Endothelial cell of umbilical vein (primary cell): ENCODE results near the gene CDKL5. TPM values are rescaled to one million over a fixed set of nuclear protein-coding genes. Genes with fewer than 3 reads are reported as not detected.

Experiments
- BruUV-seq: library from RNA; stranded (reverse); fragments of 400-500 nt; replicated peaks from 2 replicates; lab custom pipeline; 2021; lab: Mats Ljungman, UMichigan
- CTCF ChIA-PET: fragments of 300-600, 350-600 bp; sonication (Branson Sonifier 250); formaldehyde crosslinking; loops from one replicate; lab custom pipeline; 2021; ENCODE audit warnings: antibody characterized with exemption, inconsistent platforms; lab: Charles Lee
- POLR2A ChIA-PET: fragments of 300-600, 350-600 bp; sonication (Branson Sonifier 250); formaldehyde crosslinking; loops from one replicate; lab custom pipeline; 2021; ENCODE audit warnings: antibody characterized with exemption, inconsistent platforms; lab: Charles Lee
- DNase-seq: peaks from one replicate; pipeline ENCODE4 v3.0.0-alpha.2; 2011; ENCODE audit warnings: low read depth, low spot score
- FAIRE-seq: peaks from 2 replicates; lab custom pipeline; 2011; peaks lifted over from hg19 to GRCh38; lab: Jason Lieb, UNC
- H2AFZ ChIP-seq: 2 replicates; pipeline ENCODE4 v1.6.0; 2012; ENCODE audit warnings: low read depth, low read length, control low read depth, inconsistent platforms
- H3K27ac ChIP-seq: 2 replicates; pipeline ENCODE4 v1.5.1; 2011; ENCODE audit warnings: low read depth, mild to moderate bottlenecking, control low read depth, low read length, moderate library complexity; ENCODE audit not compliant: insufficient read depth
- H3K27me3 ChIP-seq, 2 experiments: 2 replicates each; pipeline versions ENCODE4 v1.6.0 to v1.6.1; 2011; ENCODE audit warnings: low read length in 2 of 2, mixed read lengths in 1 of 2; ENCODE audit not compliant: control insufficient read depth in 2 of 2, insufficient read depth in 2 of 2
- H3K36me3 ChIP-seq, 2 experiments: 2 replicates in 1 of 2; 3 replicates in 1 of 2; pipeline ENCODE4 v1.5.1; 2011; ENCODE audit warnings: low read length in 2 of 2, mild to moderate bottlenecking in 1 of 2, moderate library complexity in 1 of 2; ENCODE audit not compliant: control insufficient read depth in 2 of 2, insufficient read depth in 2 of 2; ENCODE audit errors: extremely low read depth in 1 of 2
- H3K4me1 ChIP-seq: 3 replicates; pipeline ENCODE4 v1.5.1; 2011; ENCODE audit warnings: mild to moderate bottlenecking, low read length; ENCODE audit not compliant: control insufficient read depth, insufficient read depth; ENCODE audit errors: extremely low read depth
- H3K4me2 ChIP-seq: 2 replicates; pipeline ENCODE4 v1.6.1; 2011; ENCODE audit warnings: low read length, control low read depth, mixed read lengths; ENCODE audit not compliant: insufficient read depth
- H3K4me3 ChIP-seq, 3 experiments: fragments of 200-600 bp in 1 of 3; sonication (generic), shearing (Covaris generic) in 1 of 3; replicated peaks in 1 of 3; 2 replicates each; pipeline ENCODE4 v1.5.1; 2011 to 2016; ENCODE audit warnings: control low read depth in 3 of 3, low read length in 3 of 3, mild to moderate bottlenecking in 2 of 3, inconsistent platforms in 1 of 3, low read depth in 1 of 3, moderate library complexity in 1 of 3; ENCODE audit not compliant: insufficient read depth in 1 of 3
- H3K79me2 ChIP-seq: 2 replicates; pipeline ENCODE4 v1.6.0; 2012; ENCODE audit warnings: low read length, inconsistent platforms; ENCODE audit not compliant: control insufficient read depth, insufficient read depth
- H3K9ac ChIP-seq: replicated peaks from 2 replicates; pipeline ENCODE3; 2011; ENCODE audit warnings: low read length, control low read depth; ENCODE audit not compliant: insufficient read depth; ENCODE audit errors: extremely low read depth
- H3K9me1 ChIP-seq: replicated peaks from 3 replicates; pipeline ENCODE4 v1.6.0; 2011; ENCODE audit warnings: mild to moderate bottlenecking, low read length; ENCODE audit not compliant: control insufficient read depth, insufficient read depth; ENCODE audit errors: extremely low read depth
- H3K9me3 ChIP-seq: replicated peaks from 2 replicates; pipeline ENCODE4 v1.5.1; 2012; ENCODE audit warnings: low read length, inconsistent platforms; ENCODE audit not compliant: control insufficient read depth, insufficient read depth
- H4K20me1 ChIP-seq: replicated peaks from 2 replicates; pipeline ENCODE3; 2011; ENCODE audit warnings: mild to moderate bottlenecking, low read length; ENCODE audit not compliant: control insufficient read depth, insufficient read depth; ENCODE audit errors: extremely low read depth
- CTCF ChIP-seq, 2 donors: IDR thresholded peaks; 1 replicate in 1 of 2; 2 replicates in 1 of 2; pipeline ENCODE4 v1.5.1; 2011; ENCODE audit warnings: low read length in 2 of 2, mild to moderate bottlenecking in 2 of 2, moderate library complexity in 2 of 2, control low read depth in 1 of 2, inconsistent platforms in 1 of 2, low read depth in 1 of 2; ENCODE audit not compliant: insufficient read depth in 1 of 2; ENCODE audit errors: extremely low read depth in 1 of 2
- EZH2 ChIP-seq: IDR thresholded peaks from 2 replicates; pipeline ENCODE4 v1.6.1; 2012; ENCODE audit warnings: borderline replicate concordance, low read depth, mild to moderate bottlenecking, moderate library complexity, low read length, inconsistent platforms; ENCODE audit not compliant: severe bottlenecking
- FOS ChIP-seq: IDR thresholded peaks from 2 replicates; pipeline ENCODE4 v1.6.1; 2011; ENCODE audit warnings: mild to moderate bottlenecking, low read length, moderate library complexity, borderline replicate concordance; ENCODE audit not compliant: insufficient read depth
- GATA2 ChIP-seq: IDR thresholded peaks from 2 replicates; pipeline ENCODE4 v1.7.0; 2011; ENCODE audit warnings: low read depth, mild to moderate bottlenecking, moderate library complexity, mixed read lengths, low read length; ENCODE audit not compliant: insufficient read length, insufficient read depth
- JUN ChIP-seq: IDR thresholded peaks from 2 replicates; pipeline ENCODE4 v1.6.1; 2011; ENCODE audit warnings: borderline replicate concordance, low read depth; ENCODE audit not compliant: insufficient read length, insufficient read depth
- MAX ChIP-seq: IDR thresholded peaks from 2 replicates; pipeline ENCODE4 v1.6.1; 2011; ENCODE audit not compliant: insufficient read depth, insufficient read length
- MYC ChIP-seq: IDR thresholded peaks from one replicate; pipeline ENCODE4 v1.6.1; 2011; ENCODE audit warnings: mild to moderate bottlenecking, low read depth, low read length
- POLR2A ChIP-seq: IDR thresholded peaks from 2 replicates; pipeline ENCODE4 v1.6.1; 2012; ENCODE audit warnings: low read depth, mild to moderate bottlenecking, control low read depth, low read length
- POLR2AphosphoS5 ChIP-seq: IDR thresholded peaks from 2 replicates; pipeline ENCODE4 v1.6.1; 2012; ENCODE audit warnings: low read depth, mild to moderate bottlenecking, control low read depth, low read length, moderate library complexity; ENCODE audit not compliant: insufficient read depth
- dilution Hi-C: fragments of 300-500 bp; cut with MboI; formaldehyde crosslinking; loops from one replicate; pipeline ENCODE4 v1.15.0; 2019; ENCODE audit warnings: low sequenced_read_pairs; ENCODE audit not compliant: extremely low pct_ligation_motif_present
- intact Hi-C: fragments of 100-400 bp; cut with micrococcal nuclease; formaldehyde crosslinking; loops from one replicate; pipeline ENCODE4 v1.10.0; 2022
- polyA plus RNA-seq, 4 experiments: library from polyadenylated mRNA; depleted of rRNA in 3 of 4; stranded (reverse) in 3 of 4; unstranded in 1 of 4; fragments of >200 nt; gene quantifications; 2 replicates each; pipeline versions ENCODE4 v1.2.1 to v1.2.3, GENCODE V29; 2011 to 2012; ENCODE audit warnings: missing spikeins in 1 of 4
- total RNA-seq: library from RNA; stranded (reverse); gene quantifications from 2 replicates; pipeline ENCODE4 v1.2.3, GENCODE V29; 2021

The CDKL5 gene
- total and polyA plus RNA-seq, 2 donors (not counting 3 experiments of a cell fraction or from before 2014, with no cell fraction given): 1.5 to 4.3 TPM

- intact Hi-C loops: loop anchor here (10.0 kb wide), 1 partner anchor 159 kb away; no protein-coding TSS in a partner anchor
- no peak for DNase-seq
- ChIA-PET POLR2A (no interaction called here), CTCF (interaction anchor here (0.9 to 1.3 kb wide), 2 partner anchors 16 to 460 kb away, joined by 3 to 5 read pairs; no protein-coding TSS in a partner anchor)
- H3K79me2 ChIP-seq: no peaks in the 10 kb centered on the region
- no peaks in the 10 kb centered on the region for H3K9me3 ChIP-seq
- no peak for FAIRE-seq
- peak overlapping the region; percentile 82 for H2AFZ ChIP-seq
- H3K4me2 ChIP-seq: peak overlapping the region; percentile 86
- no peaks in the 10 kb centered on the region for H4K20me1 ChIP-seq
- dilution Hi-C loops: no loop called here
- no TSS peak for BruUV-seq
- TF ChIP-seq POLR2AphosphoS5 (no peak), CTCF (IDR thresholded peaks at IDR 0.05; ENCODE audit: extremely low read depth in 1 of 2, insufficient read depth in 1 of 2, low read depth in 1 of 2, low read length in 2 of 2) (no peak), EZH2 (no peak), FOS (no peak), JUN (no peak), MAX (no peak), POLR2A (no peak), GATA2 (no peak), MYC (no peak)
- peaks cover 0 to 2% of the 10 kb centered on the region in 2 experiments for H3K27me3 ChIP-seq
- H3K36me3 ChIP-seq: no peaks in the 10 kb centered on the region
- H3K4me3 ChIP-seq: peak overlapping the region; percentile 70 to 81 (median 79)
- no peaks in the 10 kb centered on the region for H3K4me1 ChIP-seq
- no peak overlapping the region for H3K27ac ChIP-seq
- peak overlapping the region; percentile 37 for H3K9ac ChIP-seq
- no peaks in the 10 kb centered on the region for H3K9me1 ChIP-seq
Measured at GRCh38 chrX:18426004-18426320, 554 bp downstream of the CDKL5 start.
